Vagina (tissue), 2 donors: ENCODE data around the gene PDXK. TPM values are rescaled to one million over a fixed set of nuclear protein-coding genes. Genes with fewer than 3 reads are reported as not detected.

Experiments used
- DNase-seq, 2 donors: peaks; one replicate each; pipeline ENCODE4 v3.0.0-alpha.2; 2017; ENCODE audit errors: extremely low spot score in 2 of 2
- H3K27ac ChIP-seq: fragments of 200-600 bp; sonication (generic); one replicate; pipeline ENCODE4 v1.5.1; 2019
- H3K27me3 ChIP-seq: fragments of 200-600 bp; sonication (generic); one replicate; pipeline ENCODE4 v1.5.1; 2019
- H3K36me3 ChIP-seq, 2 donors: fragments of 200-600 bp; sonication (generic); one replicate each; pipeline ENCODE4 v1.5.1; 2017 to 2019
- H3K4me1 ChIP-seq: fragments of 200-600 bp; sonication (generic); one replicate; pipeline ENCODE4 v1.5.1; 2019
- H3K4me3 ChIP-seq, 2 donors: fragments of 200-600 bp; sonication (generic); 1 replicate in 1 of 2; 2 replicates in 1 of 2; pipeline ENCODE4 v1.5.1; 2016 to 2019
- H3K9me3 ChIP-seq: fragments of 200-600 bp; sonication (generic); one replicate; pipeline ENCODE4 v1.5.1; 2019
- CTCF ChIP-seq, 3 experiments: fragments of 450-650 bp in 2 of 3; fragments of 200-600 bp in 1 of 3; sonication (generic) in 1 of 3; IDR thresholded peaks; one replicate each; pipeline ENCODE4 v1.5.1; 2017 to 2019; ENCODE audit warnings: antibody characterized with exemption in 3 of 3, mild to moderate bottlenecking in 2 of 3, moderate library complexity in 2 of 3
- POLR2A ChIP-seq, 2 donors: fragments of 450-650 bp; IDR thresholded peaks; one replicate each; pipeline ENCODE4 v1.6.1; 2017; ENCODE audit warnings: antibody characterized with exemption in 2 of 2, mild to moderate bottlenecking in 2 of 2, moderate library complexity in 2 of 2
- POLR2AphosphoS5 ChIP-seq, 2 donors: sonication (generic); formaldehyde crosslinking; IDR thresholded peaks; one replicate each; pipeline ENCODE4 v1.9.0; 2017; ENCODE audit warnings: antibody characterized with exemption in 2 of 2, mild to moderate bottlenecking in 2 of 2, low read depth in 1 of 2; ENCODE audit not compliant: insufficient read depth in 1 of 2
- intact Hi-C: fragments of 100-400 bp; cut with DNase I; formaldehyde crosslinking; loops from one replicate; pipeline ENCODE4 v1.15.1; 2023
- total RNA-seq: library from RNA; depleted of rRNA; stranded (reverse); fragments of >200 nt; gene quantifications from one replicate; pipeline ENCODE4 v1.2.3, GENCODE V29; 2016

The PDXK gene
- total RNA-seq, 1 donor from 2014 or later, result 58.7 TPM

GRCh38 chr21:43793243-43793642 lies 74.3 kb downstream of the PDXK start:
- Histone ChIP-seq H3K27me3 (no peaks in the 10 kb centered on the region), H3K27ac (no peak overlapping the region), H3K4me1 (peaks cover 22% of the 10 kb centered on the region), H3K9me3 (no peaks in the 10 kb centered on the region), H3K36me3 (peaks cover 0 to 59% of the 10 kb centered on the region in 2 donors), H3K4me3 (no peak overlapping the region)
- intact Hi-C loops, result no loop called here
- TF ChIP-seq CTCF (IDR thresholded peaks at IDR 0.05), result no peak
- TF ChIP-seq POLR2A (IDR thresholded peaks at IDR 0.05), result no peak
- TF ChIP-seq POLR2AphosphoS5 (IDR thresholded peaks at IDR 0.05; ENCODE audit: insufficient read depth in 1 of 2, low read depth in 1 of 2), result no peak
- DNase-seq, result no peak

GRCh38 chr21:43794311-43794710 lies 75.4 kb downstream of the PDXK start:
- no peaks in the 10 kb centered on the region for H3K27me3 ChIP-seq
- intact Hi-C loops, result no loop called here
- H3K27ac ChIP-seq, result no peak overlapping the region
- TF ChIP-seq CTCF (IDR thresholded peaks at IDR 0.05), result no peak
- no peak for TF ChIP-seq POLR2A (IDR thresholded peaks at IDR 0.05)
- no peak for TF ChIP-seq POLR2AphosphoS5 (IDR thresholded peaks at IDR 0.05; ENCODE audit: insufficient read depth in 1 of 2, low read depth in 1 of 2)
- peaks cover 17% of the 10 kb centered on the region for H3K4me1 ChIP-seq
- DNase-seq, result no peak
- H3K4me3 ChIP-seq, result no peak overlapping the region
- H3K36me3 ChIP-seq, result peaks cover 0 to 69% of the 10 kb centered on the region in 2 donors
- H3K9me3 ChIP-seq, result no peaks in the 10 kb centered on the region

GRCh38 chr21:43794857-43795256 lies 75.9 kb downstream of the PDXK start:
- H3K9me3 ChIP-seq, result no peaks in the 10 kb centered on the region
- TF ChIP-seq POLR2AphosphoS5 (IDR thresholded peaks at IDR 0.05; ENCODE audit: insufficient read depth in 1 of 2, low read depth in 1 of 2), result no peak
- TF ChIP-seq CTCF (IDR thresholded peaks at IDR 0.05), result no peak

GRCh38 chr21:43797415-43797814 lies 78.5 kb downstream of the PDXK start:
- peaks cover 0 to 89% of the 10 kb centered on the region in 2 donors for H3K36me3 ChIP-seq

More at GRCh38 chr21:43794857-43795256, 75.9 kb downstream of the PDXK start:
- Histone ChIP-seq H3K4me1 (peaks cover 14% of the 10 kb centered on the region), H3K27me3 (no peaks in the 10 kb centered on the region), H3K4me3 (no peak overlapping the region), H3K36me3 (peaks cover 0 to 73% of the 10 kb centered on the region in 2 donors), H3K27ac (no peak overlapping the region)
- DNase-seq, result no peak
- intact Hi-C loops, result no loop called here

More at GRCh38 chr21:43797415-43797814, 78.5 kb downstream of the PDXK start:
- Histone ChIP-seq H3K27ac (no peak overlapping the region), H3K4me3 (no peak overlapping the region), H3K27me3 (no peaks in the 10 kb centered on the region), H3K9me3 (no peaks in the 10 kb centered on the region), H3K4me1 (no peaks in the 10 kb centered on the region)
- DNase-seq, result no peak
- intact Hi-C loops, result no loop called here
- TF ChIP-seq POLR2A (IDR thresholded peaks at IDR 0.05) (no peak), POLR2AphosphoS5 (IDR thresholded peaks at IDR 0.05; ENCODE audit: insufficient read depth in 1 of 2, low read depth in 1 of 2) (no peak), CTCF (IDR thresholded peaks at IDR 0.05) (no peak)
